AG09309 (cell line): ENCODE results near the gene PCDH9.

Experiments used
- DNase-seq: peaks from one replicate; pipeline ENCODE4 v3.0.0-alpha.2; 2010; ENCODE audit warnings: low read depth
- H3K4me3 ChIP-seq: 2 replicates; pipeline ENCODE4 v1.5.1; 2011; ENCODE audit warnings: mild to moderate bottlenecking, low read depth, low read length, moderate library complexity; ENCODE audit not compliant: control insufficient read depth
- TF ChIP-seq, protein P1 (sequence below): IDR thresholded peaks from 2 replicates; pipeline ENCODE4 v1.5.1; 2011; ENCODE audit warnings: mild to moderate bottlenecking, low read depth, low read length, inconsistent platforms; ENCODE audit not compliant: insufficient read depth, control insufficient read depth; ENCODE audit errors: missing control alignments

PCDH9 gene

DNA sequence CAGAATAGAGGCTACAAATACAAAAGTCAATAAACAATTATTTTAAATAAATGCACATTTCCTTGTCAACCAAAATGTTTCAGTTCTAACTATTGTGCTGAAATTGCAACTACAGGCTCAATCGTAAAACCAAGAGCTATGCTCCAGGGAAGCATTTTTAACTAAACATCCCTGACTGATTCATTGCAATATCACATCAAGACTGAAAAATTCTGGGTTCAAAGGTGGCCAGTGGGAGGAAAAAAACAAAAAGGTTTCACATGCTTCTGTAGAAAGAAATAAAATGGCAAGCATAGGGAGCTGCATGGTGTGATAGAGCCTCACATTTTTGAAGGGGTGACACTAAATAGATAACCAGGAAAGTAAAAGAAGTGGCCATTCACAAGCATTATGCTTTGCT is 862.8 kb downstream of the PCDH9 start:
- H3K4me3 ChIP-seq = no peak overlapping the region
- DNase-seq = no peak
- TF ChIP-seq, protein P1, sequence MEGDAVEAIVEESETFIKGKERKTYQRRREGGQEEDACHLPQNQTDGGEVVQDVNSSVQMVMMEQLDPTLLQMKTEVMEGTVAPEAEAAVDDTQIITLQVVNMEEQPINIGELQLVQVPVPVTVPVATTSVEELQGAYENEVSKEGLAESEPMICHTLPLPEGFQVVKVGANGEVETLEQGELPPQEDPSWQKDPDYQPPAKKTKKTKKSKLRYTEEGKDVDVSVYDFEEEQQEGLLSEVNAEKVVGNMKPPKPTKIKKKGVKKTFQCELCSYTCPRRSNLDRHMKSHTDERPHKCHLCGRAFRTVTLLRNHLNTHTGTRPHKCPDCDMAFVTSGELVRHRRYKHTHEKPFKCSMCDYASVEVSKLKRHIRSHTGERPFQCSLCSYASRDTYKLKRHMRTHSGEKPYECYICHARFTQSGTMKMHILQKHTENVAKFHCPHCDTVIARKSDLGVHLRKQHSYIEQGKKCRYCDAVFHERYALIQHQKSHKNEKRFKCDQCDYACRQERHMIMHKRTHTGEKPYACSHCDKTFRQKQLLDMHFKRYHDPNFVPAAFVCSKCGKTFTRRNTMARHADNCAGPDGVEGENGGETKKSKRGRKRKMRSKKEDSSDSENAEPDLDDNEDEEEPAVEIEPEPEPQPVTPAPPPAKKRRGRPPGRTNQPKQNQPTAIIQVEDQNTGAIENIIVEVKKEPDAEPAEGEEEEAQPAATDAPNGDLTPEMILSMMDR = no peak

DNA sequence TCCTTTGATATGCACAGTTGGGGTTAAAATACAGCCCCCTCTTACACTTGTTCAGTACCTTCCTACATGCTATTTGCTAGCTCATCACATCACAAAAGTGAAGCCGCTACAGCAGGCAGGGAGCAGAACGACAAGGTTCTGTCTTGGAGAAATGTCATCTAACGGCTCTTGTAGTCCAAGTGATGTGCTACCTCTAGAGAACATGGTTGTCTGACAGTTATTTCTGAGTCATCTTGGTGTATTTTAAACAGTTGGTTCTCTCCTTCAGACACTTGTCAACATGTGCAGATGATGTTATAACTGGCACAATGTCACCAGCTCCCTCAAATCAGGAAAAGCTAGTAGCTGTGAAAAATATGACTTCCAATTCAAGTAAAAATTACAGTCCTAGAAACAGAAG is 865.0 kb downstream of the PCDH9 start:
- DNase-seq = no peak
- H3K4me3 ChIP-seq = no peak overlapping the region
- TF ChIP-seq, protein P1 = no peak

DNA sequence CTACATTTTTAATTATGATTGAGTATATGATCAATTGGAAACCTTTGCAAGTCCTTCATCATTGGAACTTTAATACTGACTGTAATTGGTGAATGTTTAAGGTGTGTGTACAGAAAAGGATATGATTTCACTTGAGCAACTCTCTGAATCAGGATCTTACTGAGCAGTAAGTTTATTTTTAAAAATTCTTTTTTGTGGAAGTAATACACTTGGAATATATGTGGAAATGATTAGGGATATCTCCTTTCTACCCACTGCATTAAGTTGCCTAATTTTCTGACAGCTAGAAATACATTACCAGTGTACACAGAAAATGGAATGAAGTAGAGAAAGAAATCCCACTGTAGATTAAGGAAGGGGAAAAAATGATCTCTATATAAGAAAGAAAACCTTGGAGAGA is 865.8 kb downstream of the PCDH9 start:
- no peak for DNase-seq
- H3K4me3 ChIP-seq = no peak overlapping the region
- TF ChIP-seq, protein P1 = no peak

GRCh38 chr13:66362485-66362884 is 867.7 kb downstream of the PCDH9 start:
- no peak for DNase-seq
- H3K4me3 ChIP-seq = no peak overlapping the region
- TF ChIP-seq, protein P1 = no peak

- TF ChIP-seq, protein P1 = no peak
- no peak overlapping the region for H3K4me3 ChIP-seq
- no peak for DNase-seq
Observed at GRCh38 chr13:66359910-66360552, 870.1 kb downstream of the PCDH9 start.

GRCh38 chr13:66359393-66359792 is 870.7 kb downstream of the PCDH9 start:
- DNase-seq = no peak
- H3K4me3 ChIP-seq = no peak overlapping the region
- TF ChIP-seq, protein P1 = no peak
